ENCODE measurements around the gene RPRD1B.
A peak's percentile ranks its signal among the peaks of the same experiment; 100 is the strongest.
"Not testable (repeated sequence)": the region's sequence is repeated elsewhere in the genome, so short reads cannot be mapped to it uniquely, and the experiment has no call there.

The RPRD1B gene

GRCh38 chr20:38073307-38074071 lies 39.9 kb downstream of the RPRD1B start:
- peak; percentile 87 for DNase-seq (ENCODE audit: low read depth, low spot score)

- DNase-seq (ENCODE audit: low read depth, low spot score), result no peak
These were observed 41.8 kb downstream of the RPRD1B start for GRCh38 chr20:38075161-38075998.

GRCh38 chr20:38076548-38076947 lies 43.0 kb downstream of the RPRD1B start:
- no peak for DNase-seq (ENCODE audit: low read depth, low spot score)

- no peak for DNase-seq (ENCODE audit: low read depth, low spot score)
These were observed 44.5 kb downstream of the RPRD1B start for GRCh38 chr20:38078084-38078483.

GRCh38 chr20:38079353-38079752 lies 45.8 kb downstream of the RPRD1B start:
- no peak for DNase-seq (ENCODE audit: low read depth, low spot score)

GRCh38 chr20:38081575-38081974 lies 48.0 kb downstream of the RPRD1B start:
- no peak for DNase-seq (ENCODE audit: low read depth, low spot score)

- no peak for DNase-seq (ENCODE audit: low read depth, low spot score)
These were observed 49.3 kb downstream of the RPRD1B start for GRCh38 chr20:38082894-38083293.

- DNase-seq (ENCODE audit: low read depth, low spot score), result no peak
These were observed 49.9 kb downstream of the RPRD1B start for GRCh38 chr20:38083338-38084048.

- no peak for DNase-seq (ENCODE audit: low read depth, low spot score)
These were observed 50.9 kb downstream of the RPRD1B start for GRCh38 chr20:38084425-38084951.

- DNase-seq (ENCODE audit: low read depth, low spot score), result no peak
These were observed 51.5 kb downstream of the RPRD1B start for GRCh38 chr20:38085026-38085425.

GRCh38 chr20:38089500-38089899 lies 56.0 kb downstream of the RPRD1B start:
- DNase-seq (ENCODE audit: low read depth, low spot score), result no peak

GRCh38 chr20:38090061-38090460 lies 56.5 kb downstream of the RPRD1B start:
- no peak for DNase-seq (ENCODE audit: low read depth, low spot score)

- DNase-seq (ENCODE audit: low read depth, low spot score), result no peak
These were observed 58.1 kb downstream of the RPRD1B start for GRCh38 chr20:38091441-38092216.

- no peak for DNase-seq (ENCODE audit: low read depth, low spot score)
These were observed 58.8 kb downstream of the RPRD1B start for GRCh38 chr20:38092260-38092857.

- DNase-seq (ENCODE audit: low read depth, low spot score), result no peak
These were observed 59.4 kb downstream of the RPRD1B start for GRCh38 chr20:38092915-38093314.

- no peak for DNase-seq (ENCODE audit: low read depth, low spot score)
These were observed 60.1 kb downstream of the RPRD1B start for GRCh38 chr20:38093641-38094077.

- DNase-seq (ENCODE audit: low read depth, low spot score), result no peak
These were observed 60.9 kb downstream of the RPRD1B start for GRCh38 chr20:38094373-38094891.

GRCh38 chr20:38095017-38095686 lies 61.6 kb downstream of the RPRD1B start:
- DNase-seq (ENCODE audit: low read depth, low spot score), result no peak

- DNase-seq (ENCODE audit: low read depth, low spot score), result no peak
These were observed 65.4 kb downstream of the RPRD1B start for GRCh38 chr20:38098952-38099351.

GRCh38 chr20:38102206-38102605 lies 68.7 kb downstream of the RPRD1B start:
- not testable (repeated sequence) for DNase-seq (ENCODE audit: low read depth, low spot score)

Data from brain pericyte (primary cell).